Stimulated activated naive CD8-positive, alpha-beta T cell treated with anti-CD3 and anti-CD28 coated beads, Interleukin-15, Interleukin-2, amounts not matched to agents 100 U/mL and 50 U/mL, for 24 hours (primary cell): Measurements from ENCODE around the gene MED1.
"Not testable (repeated sequence)": the region's sequence is repeated elsewhere in the genome, so short reads cannot be mapped to it uniquely, and the experiment has no call there.

Experiments used
- ATAC-seq: fragments of 150-1000 bp; cut with Tn5 transposase; one replicate; pipeline ENCODE4 v1.10.0; 2021
- DNase-seq: peaks from one replicate; pipeline ENCODE4 v3.0.0; 2021

The MED1 gene

DNA sequence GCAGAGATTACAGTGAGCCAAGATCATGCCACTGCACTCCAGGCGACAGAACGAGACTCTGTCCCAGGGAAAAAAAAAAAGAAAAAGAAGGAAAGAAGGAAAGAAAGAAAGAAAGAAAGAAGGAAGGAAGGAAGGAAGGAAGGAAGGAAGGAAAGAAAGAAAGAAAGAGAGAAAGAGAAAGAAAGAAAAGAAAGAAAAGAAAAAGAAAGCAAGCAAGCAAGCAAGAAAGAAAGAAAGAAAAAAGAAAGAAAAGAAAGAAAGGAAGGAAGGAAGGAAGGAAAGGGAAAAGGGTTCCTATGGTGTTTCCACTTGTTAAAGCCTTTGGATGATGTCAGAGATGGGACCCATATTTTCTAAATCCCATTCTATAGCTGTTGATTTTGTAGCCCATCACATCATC, 11.2 kb downstream of the MED1 start:
- not testable (repeated sequence) for DNase-seq, ATAC-seq

DNA sequence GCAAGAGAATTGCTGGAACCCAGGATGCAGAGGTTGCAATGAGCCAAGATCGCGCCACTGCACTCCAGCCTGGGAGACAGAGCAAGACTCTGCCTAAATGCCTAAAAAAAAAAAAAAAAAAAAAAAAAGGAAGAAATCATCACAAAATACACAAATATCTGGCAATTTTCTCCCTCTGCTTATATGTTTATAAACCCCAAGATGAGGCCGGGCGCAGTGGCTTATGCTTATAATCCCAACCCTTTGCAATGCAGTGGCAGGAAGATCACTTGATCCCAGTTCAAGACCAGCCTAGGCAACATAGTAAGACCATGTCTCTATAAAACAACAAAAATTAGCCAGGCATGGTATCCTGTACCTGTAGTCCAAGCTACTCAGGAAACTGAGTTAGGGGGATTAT, 21.5 kb downstream of the MED1 start:
- ATAC-seq (no peak), DNase-seq (no peak)

DNA sequence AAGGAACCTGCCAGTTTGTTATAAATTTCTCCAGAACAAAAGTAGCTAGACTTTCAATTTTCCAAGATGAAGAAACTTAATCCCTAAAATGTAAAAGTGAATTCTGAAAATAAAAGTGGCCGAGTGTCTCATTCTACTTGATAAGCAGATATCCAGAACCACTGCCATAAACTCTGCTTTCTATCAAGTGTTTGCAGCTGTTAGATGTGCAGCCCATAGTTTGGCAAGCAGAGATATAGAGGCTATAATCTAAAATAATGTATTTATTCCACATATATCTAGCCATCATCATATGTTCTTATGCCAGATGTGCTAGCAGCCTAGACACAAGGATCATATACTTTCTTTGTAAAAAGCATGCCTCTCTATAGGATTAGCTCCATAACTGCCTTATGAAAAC, 34.9 kb downstream of the MED1 start:
- DNase-seq (no peak), ATAC-seq (no peak)

DNA sequence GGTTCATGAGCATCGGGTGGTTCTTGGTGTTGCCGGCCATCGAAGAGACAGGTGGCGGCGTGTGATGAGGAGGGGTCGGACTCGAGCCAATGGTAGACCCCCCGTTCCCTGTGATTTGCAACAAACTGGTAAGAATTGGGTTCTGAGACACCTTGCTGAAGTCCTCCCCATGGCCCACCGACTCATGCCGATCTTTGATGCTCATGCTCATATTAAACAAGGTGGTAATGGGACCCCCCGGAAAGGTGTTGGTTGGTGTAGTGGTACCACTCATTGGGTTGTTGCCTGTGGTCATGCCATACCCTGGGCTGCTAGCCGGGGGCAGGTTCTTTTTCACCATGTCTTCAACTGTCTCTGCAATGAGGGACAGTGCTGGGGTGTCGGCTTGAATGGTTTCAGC, 40.8 kb downstream of the MED1 start:
- ATAC-seq (no peak), DNase-seq (no peak)

DNA sequence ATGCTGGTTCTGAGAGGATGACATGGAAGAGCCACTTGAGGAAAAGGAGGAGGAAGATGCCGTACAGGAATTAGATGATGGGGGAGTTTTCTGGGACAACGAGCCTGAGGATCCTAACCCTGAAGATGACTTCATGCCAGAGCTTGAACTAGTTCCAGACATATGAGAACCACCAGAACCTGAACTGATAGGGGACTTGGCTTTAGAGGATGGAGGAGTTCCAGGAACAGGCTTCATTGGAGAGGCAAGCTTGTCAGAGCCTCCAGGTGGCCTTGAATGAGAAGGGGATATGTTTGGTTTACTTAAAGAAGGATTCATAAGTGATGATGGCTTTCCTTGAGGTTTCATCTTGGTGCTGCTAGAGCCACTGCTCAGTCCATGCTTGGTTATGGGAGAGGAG, 42.7 kb downstream of the MED1 start:
- ATAC-seq = no peak
- no peak for DNase-seq

DNA sequence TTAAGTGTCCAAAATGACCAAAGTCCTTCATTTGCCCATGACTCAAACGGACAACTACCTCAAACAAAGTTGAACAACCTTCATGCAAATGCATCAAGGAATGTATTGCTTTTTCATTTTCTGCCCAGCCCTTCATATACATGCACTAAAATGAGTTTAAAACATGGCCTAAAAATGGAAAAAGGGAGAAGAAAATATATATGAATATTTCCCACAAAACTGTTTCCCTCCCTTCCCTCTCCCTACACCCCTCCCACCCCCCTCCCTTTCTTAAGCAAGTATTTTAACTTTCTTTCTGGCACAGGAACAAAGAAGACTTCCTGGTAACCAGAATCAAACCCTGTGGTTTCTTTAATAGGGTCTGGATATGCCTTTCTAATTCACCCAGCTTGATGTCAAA, 44.1 kb downstream of the MED1 start:
- DNase-seq (no peak), ATAC-seq (no peak)

DNA sequence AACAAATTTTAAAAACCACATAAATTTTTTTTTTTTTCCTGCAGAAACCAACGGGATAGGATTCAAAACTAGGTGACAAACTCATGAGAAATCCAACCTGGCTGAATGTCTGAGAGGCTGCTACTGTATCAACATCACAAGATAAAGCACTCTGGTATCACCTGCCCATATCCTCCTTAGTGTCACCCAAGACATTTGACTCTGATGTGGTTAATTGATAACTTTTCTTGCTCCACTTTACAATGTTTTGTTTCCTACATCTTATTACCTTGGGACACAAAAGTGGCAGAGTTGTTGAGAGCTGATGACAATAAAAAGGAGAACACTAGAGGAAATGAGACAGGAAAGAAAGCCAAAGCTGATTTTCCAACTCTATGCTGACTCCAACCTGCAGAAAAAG, 45.6 kb downstream of the MED1 start:
- DNase-seq (no peak), ATAC-seq (no peak)

DNA sequence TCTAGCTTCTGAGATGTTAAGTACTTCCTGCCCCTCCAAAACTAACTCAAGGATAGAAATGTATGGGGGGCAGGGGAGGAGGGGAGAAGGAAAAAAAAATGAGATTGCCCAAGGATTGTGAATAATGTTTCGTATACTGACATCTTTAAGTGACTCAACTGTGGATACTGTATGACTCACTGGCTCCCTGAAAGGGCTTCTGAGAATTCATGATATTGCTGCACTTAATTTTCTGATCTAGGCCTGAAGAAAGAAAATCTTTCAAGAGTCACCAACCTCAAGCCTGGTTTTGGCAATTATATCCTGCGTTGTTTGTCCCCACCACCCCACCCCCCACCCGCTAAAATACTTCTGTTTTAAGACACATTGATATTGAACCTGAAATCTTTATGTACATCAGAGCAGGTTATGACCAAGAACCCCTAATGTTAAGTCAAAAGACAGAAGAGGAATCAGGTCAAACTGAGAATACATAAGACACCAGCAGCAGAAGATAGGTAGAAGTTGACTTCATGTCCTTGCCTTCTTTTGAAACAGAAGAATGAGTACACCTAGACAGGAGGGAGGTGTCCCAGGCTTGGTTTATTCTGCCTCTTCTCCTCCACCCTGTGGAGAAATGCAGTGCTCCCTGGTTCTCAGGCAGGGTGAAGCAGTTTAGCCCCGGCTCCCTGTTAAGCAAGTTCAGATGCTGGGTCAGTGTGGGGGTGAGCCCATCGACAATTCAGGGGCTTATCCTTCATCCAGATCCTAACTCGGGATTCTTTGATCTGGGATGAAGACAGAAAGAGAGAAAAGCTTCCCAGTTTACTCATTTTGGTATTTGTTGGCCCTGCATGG, 46.3 kb downstream of the MED1 start:
- DNase-seq = peak; percentile 8
- peak; percentile 67 for ATAC-seq

DNA sequence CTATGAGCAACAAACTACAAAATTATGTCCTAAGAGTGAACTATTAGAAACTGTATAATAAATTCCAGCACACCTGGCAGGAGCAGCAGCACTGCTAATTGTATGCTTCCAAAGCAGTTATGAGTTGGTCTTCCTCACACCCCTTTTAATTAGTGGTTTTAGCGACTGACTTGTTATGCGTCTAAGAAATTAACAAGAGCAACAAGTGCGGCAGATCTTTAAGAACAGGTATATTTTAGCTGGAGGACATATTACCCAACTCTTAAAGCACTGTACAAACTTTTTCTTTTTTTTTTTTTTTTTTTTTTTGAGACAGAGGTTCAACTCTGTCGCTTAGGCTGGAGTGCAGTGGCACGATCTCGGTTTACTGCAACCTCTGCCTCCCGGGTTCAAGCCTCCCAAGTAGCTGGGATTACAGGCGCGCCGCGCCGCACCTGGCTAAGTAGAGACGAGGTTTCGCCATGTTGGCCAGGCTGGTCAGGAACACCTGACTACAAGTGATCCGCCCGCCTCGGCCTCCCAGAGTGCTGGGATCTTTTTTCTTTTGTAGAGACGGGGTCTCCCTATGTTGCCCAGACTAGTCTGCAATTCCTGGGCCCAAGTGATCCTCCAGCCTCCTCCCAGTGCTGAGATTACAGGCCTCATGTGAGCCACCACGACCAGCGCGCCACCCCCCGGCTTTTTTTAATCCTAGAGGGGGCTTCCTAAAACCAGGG, 48.0 kb downstream of the MED1 start:
- ATAC-seq (no peak), DNase-seq (no peak)

DNA sequence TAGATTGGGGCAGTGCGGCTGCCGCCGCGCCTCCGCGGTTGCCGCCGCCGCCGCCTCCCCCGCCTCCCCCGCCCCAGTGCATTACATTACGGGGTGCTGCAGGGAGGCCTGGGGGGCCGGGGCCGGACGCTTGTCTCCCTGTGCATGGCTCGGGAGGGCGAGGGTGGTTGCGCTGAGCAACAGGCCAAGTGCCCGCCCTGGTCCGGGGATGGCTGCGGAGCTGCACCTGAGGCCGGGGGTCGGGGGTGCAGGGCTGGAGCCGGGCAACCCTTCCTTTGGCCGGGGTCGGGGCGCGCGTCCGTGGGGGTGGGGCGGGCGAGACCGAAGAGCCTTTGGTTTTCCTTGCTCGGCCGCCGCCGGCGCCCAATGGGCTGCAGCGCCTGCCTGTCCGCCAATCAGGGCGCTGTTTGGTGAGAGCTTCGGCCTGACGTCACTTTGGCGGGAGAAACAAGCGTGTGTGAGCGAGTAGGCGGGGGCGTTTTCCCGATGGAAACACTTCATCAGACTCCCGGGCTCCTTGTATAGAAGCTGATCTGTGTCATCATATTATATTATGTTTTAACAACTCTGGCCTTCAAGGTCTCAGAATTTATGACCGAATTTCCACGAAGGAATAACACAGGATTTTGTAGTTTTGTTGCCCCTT, 48.7 kb downstream of the MED1 start:
- ATAC-seq = peak; percentile 72

DNA sequence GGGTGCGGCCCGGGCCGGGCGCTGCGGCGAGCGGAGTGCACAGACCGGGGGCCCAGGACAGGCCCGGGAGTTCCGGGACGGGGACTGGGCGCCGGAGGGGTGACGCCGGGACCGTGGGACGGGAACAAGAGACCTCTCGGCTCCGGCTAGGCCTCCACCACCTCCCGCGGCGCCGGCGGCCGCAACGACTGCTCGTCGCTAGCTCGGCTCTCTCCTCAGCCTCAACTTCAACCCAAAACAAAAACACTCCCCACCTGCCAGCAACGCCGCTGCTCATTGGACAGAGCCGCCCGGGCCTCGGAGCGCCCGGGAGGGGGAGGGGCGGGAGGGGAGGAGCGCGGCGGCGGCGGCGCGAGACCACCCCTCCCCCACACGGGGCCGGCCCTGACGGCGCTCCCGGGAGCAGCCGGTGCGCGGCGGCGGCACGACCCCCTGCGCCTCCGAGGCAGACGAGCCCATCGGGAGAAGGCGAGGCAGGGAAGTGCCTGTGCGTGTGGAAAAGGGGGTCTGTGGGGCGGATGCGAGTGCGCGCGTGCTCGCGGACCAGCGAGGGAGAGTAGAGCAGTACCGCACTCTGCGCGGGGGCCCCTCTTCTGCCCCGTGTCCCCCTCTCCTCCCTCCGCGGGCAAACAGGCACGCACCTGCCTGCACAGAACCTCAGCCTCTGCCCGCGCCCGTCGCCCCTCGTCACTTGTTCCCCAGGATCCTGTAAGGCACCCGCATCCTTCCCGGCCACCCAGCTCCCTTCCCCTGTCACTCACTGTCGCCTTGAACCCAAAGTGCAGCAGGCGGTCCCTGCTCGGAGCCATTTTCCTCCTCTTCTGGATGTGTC, 49.4 kb downstream of the MED1 start, which contains the start of gene FBXL20:
Gene FBXL20, minus strand, starts transcription at position 215 of the 832 bp plus-strand sequence. CDS start 224 bp downstream, outside the sequence.
- DNase-seq = peak; percentile 95
- ATAC-seq = peak; percentile 63

More for the DNA sequence above, 48.7 kb downstream of the MED1 start:
- DNase-seq = peak; percentile 94

DNA sequence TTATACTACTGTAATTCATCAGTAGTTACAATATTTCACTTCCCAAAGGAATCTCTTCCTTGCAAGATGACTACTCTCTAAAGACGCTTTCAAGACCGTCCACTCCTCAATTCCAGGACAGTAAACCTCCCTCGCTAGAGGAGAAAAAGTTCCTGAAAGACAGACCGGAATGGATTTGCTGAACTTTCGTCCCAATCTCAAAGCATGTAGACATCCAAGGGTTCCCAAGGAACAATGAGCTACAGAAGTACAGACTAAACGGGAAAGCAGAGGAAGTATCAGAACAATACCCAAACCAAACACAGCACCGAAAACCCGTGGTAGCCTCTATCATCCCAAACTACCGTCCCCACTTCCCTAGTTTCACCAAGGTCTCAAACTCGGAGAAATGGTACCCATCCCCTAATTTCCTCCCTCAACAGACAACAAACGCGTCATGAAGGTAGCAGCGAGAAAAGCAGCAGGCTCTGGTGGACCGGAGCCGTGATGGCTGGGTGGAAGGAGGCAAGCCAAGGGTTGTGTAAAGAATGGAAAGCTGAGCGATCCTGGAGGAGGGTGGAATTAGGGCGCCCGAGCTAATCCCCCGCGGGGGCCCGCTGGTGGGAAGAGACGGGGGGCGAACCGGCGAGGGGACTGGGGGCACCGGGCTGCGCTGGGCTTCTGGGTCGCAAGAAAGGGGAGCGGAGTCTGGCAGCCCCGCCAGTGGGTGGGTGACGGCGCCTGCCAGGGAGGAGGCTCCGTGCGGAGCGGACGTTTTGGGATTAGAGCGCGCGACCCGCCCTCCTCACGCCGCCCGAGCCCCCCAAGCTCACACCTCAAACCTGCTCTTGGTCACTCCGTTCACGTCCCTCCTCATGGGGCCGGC, 50.3 kb downstream of the MED1 start:
- ATAC-seq (no peak), DNase-seq (peak; percentile 25)

DNA sequence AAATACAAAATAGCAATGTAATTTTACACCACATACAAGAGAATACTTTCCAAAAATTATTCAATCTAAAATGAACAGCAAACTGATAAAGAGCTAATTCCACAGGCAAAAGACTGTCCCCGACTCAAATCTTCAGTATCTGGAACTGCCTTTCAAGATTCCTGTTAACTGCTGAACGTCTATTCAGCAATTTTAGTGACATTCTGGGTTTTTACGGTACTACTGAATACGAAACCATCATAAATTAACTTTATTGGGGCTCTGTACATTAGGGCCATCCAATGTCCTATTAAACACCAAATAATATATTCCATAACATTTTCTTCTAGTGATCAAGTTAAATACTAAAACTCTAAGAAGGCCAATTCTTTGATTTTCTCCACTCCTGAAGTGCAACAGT, 51.3 kb downstream of the MED1 start:
- ATAC-seq = no peak

DNA sequence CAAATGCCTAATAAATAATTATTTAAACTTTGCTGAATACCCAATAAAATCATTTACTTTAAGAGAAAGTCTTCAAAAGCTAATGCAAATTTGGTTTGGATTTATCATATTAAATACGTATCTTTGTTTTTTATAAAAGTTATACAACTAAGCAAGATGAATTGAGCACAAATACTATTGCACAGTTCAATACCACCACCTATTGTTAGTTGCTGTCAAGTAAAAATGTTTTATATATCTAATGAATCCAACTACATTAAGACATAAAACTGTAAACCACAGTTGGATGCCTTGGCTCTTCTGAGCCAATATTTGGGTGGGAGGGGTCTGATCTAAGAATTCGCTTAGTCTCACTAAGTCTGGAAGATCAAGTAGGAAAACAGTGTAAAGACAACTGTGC, 57.3 kb downstream of the MED1 start:
- ATAC-seq (no peak), DNase-seq (no peak)

More for the DNA sequence above, 51.3 kb downstream of the MED1 start:
- DNase-seq = no peak

DNA sequence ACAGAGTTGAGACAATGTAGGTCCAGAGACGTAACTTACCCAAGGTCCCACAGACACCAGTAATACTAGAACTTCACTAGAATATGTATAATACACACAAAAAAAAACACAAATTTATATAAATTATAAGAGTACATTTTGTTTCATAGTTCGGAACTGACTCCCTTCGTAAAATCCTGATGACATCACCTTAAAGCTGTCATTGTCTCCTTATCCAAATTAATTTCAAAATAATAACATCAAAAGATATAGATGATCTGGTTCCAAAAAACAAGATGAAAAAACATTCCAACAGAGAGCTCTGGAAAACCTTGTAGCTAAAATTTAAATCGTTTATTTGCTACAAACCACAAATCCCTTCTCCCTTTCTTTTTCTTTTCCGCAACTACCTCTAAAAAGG, 59.6 kb downstream of the MED1 start:
- ATAC-seq = no peak
- no peak for DNase-seq

DNA sequence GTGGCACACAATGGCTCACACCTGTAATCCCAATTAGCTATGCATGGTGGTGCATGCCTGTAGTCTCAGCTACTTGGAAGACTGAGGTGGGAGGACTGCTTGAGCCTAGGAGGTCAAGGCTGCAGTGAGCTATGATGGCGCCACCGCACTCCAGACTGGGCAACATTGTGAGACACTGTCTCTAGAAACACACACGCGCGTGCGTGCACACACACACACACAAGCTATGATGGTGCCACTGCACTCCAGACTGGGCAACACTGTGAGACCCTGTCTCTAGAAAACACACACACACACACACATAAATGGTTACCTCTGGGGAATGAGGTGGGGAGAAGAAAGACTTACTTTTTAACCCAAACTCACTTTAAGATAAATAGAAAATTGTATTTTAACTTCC, 66.0 kb downstream of the MED1 start:
- DNase-seq (no peak), ATAC-seq (no peak)

DNA sequence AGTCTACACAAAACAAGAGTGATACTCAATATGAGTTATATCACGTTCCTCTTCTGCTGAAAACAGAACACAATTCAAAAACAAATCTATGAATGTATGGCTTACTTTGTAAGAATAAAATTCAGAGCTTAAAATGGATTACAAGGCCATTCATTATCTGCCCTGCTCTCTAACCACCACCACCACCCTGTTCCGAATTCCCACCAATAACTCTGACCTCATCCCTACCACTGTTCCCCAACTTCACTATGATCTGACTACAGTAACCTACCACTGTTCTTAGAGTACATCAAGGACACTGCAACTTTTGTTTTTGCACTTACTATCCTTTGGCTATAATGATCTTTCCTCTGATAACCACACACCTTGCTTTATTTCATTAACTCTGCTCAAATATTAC, 70.9 kb downstream of the MED1 start:
- ATAC-seq (no peak), DNase-seq (no peak)

DNA sequence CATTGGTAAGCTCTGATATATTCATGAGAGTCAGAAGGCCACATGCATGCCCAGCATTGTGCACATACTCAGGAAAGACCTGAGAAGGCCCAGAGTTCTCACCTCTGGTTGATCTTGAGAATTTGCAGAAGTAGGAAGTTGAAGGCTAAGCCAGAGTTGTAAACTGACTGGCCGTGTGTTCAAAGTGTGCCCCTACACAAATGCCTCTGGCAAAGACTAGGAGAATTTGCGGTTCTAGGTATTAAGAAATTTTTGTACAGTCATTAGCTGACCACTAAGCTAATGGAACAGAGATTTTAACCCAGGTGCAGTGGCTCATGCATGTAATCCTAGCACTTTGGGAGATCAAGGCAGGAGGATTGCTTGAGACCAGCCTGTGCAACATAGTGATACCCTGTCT, 74.6 kb downstream of the MED1 start:
- ATAC-seq (no peak), DNase-seq (no peak)

DNA sequence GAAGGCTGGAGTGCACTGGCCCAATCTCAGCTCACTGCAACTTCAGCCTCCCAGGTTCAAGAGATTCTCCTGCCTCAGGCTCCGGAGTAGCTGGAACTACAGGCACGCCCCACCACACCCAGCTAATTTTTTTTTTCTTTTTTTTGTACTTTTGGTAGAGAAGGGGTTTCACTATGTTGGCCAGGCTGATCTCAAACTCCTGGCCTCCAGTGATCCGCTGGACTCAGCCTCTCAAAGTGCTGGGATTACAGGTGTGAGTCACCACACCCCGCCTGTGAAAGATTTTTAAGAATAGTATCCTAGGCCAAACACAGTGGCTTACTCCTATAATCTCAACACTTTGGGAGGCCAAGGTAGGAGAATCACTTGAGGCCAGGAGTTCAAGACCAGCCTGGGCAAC, 83.3 kb downstream of the MED1 start:
- DNase-seq, ATAC-seq: not testable (repeated sequence)

DNA sequence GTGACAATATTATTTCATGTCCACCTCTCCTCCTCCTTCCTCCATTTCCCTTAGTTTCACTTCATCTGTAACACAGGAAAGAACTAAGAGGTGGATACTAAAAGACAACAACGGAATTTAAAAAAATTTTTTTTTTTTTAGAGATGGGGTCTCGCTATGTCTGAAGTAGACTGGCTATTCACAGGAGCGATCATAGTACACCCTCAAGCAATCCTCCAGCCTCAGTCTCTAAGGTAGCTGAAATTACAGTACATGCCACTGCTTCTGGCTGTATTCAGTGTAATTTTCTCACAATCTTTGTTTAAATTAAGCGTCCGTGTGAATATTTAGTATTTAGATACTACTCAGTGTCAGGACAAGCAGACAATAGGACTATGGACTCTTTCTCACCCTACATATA, 85.2 kb downstream of the MED1 start:
- DNase-seq (no peak), ATAC-seq (no peak)

DNA sequence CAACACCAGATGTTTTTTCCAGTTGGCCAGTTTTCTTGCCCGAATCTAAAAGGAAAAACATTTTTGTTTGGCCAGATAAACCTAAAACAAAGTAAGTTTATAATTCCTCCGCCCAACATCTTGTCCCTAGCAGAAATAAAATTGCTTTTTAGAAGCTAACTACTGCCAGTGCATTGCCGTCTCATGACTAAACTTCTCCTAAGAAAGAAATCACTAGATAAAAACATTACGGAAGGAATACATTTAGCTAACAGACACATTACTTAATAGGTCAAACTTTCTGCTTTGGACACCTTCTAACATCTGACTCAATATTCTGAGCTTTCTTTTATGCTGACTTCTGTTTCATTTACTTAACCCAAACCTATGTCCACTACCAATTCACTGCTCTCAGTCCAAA, 85.8 kb downstream of the MED1 start:
- no peak for DNase-seq

More for the DNA sequence above, 85.8 kb downstream of the MED1 start:
- ATAC-seq = no peak
